NB4 (cell line): ENCODE measurements around the gene PIGW.

Experiments
- MYC ChIP-seq: IDR thresholded peaks from 2 replicates; pipeline ENCODE4 v1.6.1; 2011; ENCODE audit warnings: low read depth, low read length
- POLR2A ChIP-seq: IDR thresholded peaks from 2 replicates; pipeline ENCODE4 v1.6.1; 2011; ENCODE audit warnings: mild to moderate bottlenecking; ENCODE audit not compliant: insufficient read length; ENCODE audit errors: extremely low read depth
- TF ChIP-seq, protein P1 (sequence below): IDR thresholded peaks from one replicate; pipeline ENCODE4 v1.5.1; 2012; ENCODE audit warnings: low read depth, low read length
- TF ChIP-seq, protein P2 (sequence below): IDR thresholded peaks from 2 replicates; pipeline ENCODE4 v1.6.1; 2011; ENCODE audit warnings: low read depth, low read length

DNA sequence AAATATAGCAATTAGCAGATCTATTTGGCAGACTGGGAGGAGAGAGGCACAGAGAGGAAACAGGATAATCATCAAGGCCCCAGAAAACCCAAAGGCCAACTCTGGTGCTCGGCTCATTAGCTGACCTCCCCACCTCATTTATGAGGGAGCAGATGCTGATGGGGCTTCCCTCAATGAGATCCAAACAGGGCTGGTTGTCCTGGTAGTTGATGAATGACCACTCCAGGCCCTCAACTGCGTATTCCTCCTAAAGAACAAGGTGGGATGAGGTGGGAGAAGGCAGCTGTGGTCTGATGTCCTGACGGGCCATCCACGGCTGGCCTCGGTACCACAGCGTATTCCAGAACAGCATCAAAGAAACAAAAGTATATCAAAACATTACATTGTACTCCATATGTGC, 27.5 kb upstream of the PIGW start:
- TF ChIP-seq, protein P1, sequence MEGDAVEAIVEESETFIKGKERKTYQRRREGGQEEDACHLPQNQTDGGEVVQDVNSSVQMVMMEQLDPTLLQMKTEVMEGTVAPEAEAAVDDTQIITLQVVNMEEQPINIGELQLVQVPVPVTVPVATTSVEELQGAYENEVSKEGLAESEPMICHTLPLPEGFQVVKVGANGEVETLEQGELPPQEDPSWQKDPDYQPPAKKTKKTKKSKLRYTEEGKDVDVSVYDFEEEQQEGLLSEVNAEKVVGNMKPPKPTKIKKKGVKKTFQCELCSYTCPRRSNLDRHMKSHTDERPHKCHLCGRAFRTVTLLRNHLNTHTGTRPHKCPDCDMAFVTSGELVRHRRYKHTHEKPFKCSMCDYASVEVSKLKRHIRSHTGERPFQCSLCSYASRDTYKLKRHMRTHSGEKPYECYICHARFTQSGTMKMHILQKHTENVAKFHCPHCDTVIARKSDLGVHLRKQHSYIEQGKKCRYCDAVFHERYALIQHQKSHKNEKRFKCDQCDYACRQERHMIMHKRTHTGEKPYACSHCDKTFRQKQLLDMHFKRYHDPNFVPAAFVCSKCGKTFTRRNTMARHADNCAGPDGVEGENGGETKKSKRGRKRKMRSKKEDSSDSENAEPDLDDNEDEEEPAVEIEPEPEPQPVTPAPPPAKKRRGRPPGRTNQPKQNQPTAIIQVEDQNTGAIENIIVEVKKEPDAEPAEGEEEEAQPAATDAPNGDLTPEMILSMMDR, result no peak
- TF ChIP-seq, protein P2, sequence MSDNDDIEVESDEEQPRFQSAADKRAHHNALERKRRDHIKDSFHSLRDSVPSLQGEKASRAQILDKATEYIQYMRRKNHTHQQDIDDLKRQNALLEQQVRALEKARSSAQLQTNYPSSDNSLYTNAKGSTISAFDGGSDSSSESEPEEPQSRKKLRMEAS, result no peak
- TF ChIP-seq POLR2A (no peak), MYC (no peak)
